HG02571 (cell line): ENCODE results near the gene CHST12.
"Not testable (repeated sequence)": the region's sequence is repeated elsewhere in the genome, so short reads cannot be mapped to it uniquely, and the experiment has no call there.

Source experiments
- ATAC-seq: cut with Tn5 transposase; IDR thresholded peaks from one replicate; pipeline ENCODE4 v1.9.1; 2021; ENCODE audit warnings: mild to moderate bottlenecking, moderate library complexity; ENCODE audit not compliant: unreplicated experiment

CHST12 gene

DNA sequence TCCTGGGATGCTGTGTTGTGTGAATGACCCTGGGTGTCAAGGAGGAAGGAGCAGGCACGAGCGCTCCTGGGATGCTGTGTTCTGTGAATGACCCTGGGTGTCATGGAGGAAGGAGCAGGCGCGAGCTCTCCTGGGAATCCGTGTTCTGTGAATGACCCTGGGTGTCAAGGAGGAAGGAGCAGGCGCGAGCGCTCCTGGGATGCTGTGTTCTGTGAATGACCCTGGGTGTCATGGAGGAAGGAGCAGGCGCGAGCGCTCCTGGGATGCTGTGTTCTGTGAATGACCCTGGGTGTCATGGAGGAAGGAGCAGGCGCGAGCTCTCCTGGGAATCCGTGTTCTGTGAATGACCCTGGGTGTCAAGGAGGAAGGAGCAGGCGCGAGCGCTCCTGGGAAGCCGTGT is 25.9 kb upstream of the CHST12 start:
- not testable (repeated sequence) for ATAC-seq

DNA sequence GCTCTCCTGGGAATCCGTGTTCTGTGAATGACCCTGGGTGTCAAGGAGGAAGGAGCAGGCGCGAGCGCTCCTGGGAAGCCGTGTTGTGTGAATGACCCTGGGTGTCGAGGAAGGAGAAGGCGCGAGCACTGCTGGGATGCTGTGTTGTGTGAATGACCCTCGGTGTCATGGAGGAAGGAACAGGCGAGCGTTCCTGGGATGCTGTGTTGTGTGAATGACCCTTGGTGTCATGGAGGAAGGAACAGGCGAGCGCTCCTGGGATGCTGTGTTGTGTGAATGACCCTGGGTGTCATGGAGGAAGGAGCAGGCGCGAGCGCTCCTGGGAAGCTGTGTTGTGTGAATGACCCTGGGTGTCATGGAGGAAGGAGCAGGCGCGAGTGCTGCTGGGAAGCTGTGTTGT is 25.3 kb upstream of the CHST12 start:
- not testable (repeated sequence) for ATAC-seq

DNA sequence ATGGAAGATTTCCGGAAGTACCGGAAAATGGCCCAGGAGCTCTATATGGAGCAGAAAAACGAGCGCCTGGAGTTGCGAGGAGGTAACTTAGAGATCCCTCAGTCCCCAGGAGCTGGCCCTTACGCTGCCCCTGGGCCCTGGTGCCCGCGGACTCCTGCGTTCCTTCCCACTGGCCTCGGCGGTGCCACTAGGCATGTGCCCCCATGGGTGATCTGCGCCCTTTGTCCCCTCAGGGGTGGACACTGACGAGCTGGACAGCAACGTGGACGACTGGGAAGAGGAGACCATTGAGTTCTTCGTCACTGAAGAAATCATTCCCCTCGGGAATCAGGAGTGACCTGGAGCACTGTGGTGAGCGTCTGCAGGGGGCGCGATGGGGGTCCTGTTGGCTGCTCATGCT is 24.2 kb upstream of the CHST12 start:
- no peak for ATAC-seq

DNA sequence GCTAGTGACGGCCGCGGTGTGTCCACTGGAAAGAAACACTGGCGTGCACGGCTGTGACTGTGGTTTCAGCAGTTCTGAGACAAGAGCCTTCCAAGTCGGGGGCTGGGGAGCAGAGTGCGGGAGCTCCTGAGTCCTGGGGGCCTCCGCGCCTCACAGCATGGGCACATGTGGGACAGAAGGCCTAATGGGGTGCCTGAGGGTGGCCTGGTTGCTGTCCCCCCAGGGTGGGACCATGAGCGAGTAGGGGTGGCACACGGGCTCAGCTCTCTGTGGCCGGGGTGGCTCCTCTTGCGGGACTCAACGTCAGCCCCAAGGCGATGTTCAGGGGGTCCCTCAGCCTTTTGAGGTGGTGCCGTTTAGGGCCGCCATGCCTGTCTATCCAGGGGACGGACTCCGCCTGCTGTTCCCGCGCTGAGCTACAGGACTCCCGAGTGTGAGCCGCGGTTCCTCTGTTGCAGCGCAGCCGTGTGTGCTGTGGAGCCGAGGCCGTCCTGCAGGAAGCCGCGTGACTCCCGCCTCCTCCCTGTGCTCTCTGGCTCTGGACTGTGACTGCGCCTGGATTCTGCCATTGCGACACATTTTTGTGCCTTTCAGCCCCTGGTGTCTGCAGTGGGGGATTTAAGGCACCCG is 23.5 kb upstream of the CHST12 start:
- no peak for ATAC-seq

DNA sequence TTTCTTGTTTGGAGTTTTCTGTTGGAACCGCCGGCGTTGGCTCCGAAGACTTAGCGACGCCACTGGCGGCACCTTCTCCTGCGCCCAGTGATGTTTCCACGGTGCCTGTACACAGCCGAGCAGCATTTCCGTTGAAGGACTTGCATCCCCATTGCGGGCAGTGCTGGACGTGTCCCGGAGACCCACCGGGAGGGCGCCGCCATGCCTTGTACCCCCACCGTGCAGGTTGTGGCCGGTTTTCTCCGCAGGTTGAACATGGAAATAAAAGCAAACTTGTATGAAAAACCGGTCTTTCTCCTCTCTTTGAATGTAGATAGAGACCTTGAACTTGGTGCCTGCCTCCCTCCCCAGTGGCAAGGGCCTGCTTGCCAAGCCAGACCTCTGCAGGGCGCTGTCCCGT is 22.9 kb upstream of the CHST12 start:
- no peak for ATAC-seq

DNA sequence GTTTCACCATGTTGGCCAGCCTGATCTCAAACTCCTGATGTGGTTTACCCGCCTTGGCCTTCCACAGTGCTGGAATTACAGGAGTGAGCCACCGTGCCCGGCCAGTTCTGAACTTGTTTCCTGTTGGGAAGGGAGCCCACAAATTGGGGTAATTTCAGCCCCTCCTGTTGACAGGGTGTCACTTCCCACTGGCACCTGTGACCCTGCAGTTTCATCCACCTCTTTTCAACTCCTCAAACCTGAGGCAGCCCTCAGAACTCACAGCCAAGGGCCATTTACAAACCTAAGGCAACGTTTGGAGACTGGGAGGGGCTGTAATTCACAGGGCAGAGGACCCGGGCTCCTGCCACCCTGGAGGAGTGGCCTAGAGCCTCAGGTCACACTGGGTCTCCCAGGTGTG is 22.2 kb upstream of the CHST12 start:
- ATAC-seq = no peak

DNA sequence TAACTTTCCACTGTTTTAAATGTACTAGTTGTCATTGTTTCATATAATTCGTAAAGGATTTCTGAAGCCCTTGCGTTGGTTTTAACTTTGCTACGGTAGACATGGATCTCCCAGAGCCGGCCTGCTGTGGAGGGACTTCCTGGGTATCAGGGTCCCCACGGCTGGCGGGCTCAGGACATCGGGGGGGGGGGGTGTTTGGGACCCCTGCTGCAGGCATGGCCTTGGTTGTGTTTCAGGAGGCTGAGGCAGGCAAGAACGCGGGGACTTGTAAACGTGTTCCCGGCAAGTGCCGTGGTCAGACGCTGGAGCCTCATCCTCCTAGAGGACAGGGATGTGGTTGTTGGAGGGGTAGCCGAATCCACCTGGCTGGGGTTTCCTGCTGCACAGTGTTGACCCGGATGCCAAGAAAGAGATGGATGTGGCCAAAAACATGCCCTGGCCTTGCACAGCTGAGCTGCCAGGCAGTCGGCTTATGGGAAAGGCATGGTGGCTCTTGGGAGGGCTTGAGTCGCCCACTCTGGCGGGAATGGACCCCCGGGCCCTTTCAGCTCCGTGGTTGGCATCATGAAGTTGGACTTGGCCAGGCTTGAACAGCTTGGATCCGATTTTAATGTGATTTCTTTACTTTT is 21.4 kb upstream of the CHST12 start:
- no peak for ATAC-seq

DNA sequence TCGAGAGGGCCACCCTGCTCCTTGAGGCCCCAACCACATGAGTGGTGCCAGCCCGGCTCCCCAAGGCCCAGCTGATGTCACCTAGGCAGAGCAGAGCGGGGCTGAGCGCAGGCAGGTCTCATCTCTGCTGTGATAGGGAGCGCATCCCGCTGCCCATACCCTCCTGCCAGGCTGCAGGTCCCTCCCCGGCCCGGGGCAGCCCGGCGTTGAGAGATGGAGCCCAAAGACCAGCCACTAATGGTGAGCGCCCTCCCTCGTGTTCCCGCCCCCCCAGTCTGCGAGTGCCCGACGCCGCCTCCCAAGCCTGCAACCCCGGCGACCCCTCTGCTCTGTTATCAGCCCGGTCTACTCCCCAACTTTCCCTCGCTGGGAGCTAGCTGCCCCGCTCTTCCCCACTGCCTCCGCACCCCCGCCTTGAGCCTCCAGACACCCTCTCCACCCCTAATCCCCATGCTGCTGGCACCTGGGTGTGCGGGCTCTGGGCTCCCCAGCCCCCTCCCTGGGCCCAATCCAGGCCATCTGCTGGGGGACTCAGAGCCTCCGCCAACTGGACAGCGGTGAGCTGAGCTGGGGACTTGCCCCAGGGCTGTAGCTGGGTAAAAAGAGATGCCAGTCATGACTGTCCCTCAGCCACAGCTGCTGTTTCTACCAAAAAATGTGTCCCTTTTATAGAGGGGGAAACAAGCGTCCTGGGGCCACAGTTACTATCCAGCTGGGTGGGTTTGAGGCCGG is 19.7 kb upstream of the CHST12 start:
- no peak for ATAC-seq

DNA sequence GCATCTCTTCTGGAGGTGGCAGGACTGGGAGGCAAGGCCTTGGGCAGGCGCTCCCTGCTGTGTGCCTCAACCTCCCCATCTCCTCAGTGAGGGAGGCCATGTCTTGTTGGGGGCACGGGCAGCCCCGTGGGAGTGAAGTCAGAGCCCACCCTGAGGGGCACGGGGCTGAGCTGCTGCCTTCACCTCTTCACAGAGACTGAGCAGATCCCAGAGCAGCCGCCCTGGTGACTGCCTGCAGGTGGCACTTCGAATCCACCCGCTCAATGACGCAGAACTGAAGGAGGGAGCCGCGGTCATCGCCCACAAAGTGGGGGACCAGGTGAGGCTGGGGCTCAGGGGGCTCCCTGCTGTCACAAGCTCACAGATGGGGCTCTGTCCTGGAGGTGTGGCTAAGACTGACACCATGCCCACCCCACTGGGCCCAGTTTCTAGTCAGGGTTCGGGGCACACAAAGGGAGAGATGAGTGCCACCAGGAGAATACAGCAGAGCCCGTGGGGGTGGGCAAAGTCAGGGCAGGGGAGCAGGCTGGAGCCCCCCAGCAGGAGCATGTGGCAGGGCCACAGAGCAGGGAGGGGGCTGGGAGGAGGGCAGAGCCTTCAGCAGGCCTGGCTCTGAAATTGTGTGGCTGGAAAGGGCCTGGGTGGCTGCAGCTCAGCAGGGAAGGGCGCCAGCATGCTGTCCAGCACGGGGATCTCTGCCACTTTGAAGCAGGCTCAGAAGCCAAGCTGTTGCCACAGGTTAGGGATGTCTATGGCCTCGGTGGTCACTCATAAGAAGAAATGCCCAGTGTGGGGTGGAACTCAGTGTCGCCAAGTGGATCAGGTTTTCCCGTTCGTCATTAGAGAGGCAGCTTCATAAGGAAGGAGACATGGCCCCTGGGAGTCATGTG is 18.8 kb upstream of the CHST12 start:
- ATAC-seq = no peak

DNA sequence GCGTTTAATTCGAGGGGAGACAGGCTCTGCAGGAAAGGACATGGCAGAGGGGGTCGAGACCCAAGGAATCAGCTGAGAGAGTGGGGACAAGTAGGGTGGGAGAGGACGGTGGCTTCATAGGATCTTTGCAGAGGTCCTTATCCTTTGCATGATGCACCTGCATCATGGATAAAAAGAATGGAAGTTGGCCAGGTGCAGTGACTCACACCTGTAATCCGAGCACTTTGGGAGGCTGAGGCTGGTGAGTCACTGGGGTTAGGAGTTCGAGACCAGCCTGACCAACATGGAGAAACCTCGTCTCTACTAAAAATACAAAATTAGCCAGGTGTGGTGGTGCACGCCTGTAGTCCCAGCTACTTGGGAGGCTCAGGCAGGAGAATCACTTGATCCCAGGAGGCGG is 17.3 kb upstream of the CHST12 start:
- not testable (repeated sequence) for ATAC-seq

DNA sequence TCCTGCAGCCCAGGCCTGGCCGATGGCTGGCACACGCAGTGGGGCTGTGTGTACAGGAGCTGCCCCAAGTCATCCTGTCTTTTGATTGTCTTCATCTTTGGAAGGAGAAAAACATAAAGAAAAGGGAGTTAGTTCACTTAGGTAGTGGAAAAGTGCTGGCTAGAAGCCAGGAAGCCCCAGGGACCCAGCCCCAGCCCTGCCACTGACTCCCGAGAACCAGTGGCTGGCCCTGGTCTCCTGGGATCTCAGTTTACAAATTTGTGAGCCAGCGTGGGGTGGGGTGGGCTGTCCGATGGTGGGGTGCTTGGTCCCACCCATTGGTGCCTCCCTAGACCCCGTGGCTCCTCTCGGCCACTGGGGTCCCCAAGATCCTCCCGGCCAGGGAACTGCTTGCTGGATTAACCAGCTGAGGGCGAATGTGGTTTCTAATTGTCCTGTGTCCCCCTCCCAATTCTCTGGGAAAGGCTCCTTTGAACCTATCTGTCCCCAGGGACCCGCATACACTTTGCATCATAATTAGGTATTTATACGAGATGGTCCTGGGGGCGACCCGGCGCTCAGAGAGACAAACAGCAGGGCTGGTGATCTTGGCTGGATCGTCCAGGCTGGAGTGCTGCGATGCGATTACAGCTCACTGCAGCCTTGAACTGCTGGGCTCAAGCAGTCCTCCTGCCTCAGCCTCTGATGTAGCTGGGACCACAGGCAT is 16.3 kb upstream of the CHST12 start:
- ATAC-seq = no peak

DNA sequence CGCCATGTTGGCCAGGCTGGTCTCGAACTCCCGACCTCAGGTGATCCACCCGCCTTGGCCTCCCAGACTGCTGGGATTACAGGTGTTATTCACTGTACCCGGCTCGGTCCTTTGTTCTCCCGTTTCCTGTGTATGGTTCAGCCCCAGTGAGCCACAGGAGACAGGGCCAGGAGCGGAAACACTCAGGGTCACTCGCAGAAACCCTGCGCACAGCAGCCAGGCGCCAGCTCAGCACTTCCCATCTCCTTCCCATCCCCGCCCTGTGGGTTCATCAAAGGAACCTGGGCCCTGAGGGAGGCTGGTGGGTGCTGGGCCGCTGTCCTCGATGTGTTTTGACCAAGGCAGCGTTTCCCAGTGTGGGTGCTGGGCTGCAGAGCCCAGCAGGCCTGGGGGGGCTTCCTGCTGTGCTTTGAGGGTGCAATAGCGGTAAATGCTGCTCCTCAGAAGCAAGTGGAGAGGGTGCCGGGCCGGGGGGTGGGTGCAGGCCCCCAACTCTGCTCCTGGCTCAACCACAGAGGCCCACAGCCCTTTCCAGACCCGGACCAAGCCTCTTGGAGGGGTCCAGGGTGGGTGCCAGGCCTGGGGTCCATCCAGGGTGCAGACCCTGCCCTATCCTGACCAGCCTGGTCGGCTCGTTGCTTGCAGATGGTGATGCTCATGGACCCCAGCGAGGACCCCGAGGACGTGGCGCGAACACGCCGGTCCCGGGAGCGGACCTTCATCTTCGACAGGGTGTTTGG is 15.3 kb upstream of the CHST12 start:
- no peak for ATAC-seq

DNA sequence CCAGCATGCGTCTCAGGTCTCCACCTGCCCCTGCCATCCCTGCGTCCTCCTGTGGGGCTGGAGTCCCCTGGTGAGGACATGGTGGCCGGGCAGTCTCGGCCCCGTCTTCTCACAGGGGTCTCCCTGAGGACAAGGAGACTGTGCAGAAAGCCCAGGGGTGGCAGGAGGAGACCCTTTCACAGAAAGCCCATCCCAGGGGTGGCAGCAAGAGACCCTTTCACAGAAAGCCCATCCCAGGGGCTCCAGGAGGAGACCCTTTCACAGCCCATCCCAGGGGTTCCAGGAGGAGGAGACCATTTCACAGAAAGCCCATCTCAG is 14.8 kb upstream of the CHST12 start:
- no peak for ATAC-seq

DNA sequence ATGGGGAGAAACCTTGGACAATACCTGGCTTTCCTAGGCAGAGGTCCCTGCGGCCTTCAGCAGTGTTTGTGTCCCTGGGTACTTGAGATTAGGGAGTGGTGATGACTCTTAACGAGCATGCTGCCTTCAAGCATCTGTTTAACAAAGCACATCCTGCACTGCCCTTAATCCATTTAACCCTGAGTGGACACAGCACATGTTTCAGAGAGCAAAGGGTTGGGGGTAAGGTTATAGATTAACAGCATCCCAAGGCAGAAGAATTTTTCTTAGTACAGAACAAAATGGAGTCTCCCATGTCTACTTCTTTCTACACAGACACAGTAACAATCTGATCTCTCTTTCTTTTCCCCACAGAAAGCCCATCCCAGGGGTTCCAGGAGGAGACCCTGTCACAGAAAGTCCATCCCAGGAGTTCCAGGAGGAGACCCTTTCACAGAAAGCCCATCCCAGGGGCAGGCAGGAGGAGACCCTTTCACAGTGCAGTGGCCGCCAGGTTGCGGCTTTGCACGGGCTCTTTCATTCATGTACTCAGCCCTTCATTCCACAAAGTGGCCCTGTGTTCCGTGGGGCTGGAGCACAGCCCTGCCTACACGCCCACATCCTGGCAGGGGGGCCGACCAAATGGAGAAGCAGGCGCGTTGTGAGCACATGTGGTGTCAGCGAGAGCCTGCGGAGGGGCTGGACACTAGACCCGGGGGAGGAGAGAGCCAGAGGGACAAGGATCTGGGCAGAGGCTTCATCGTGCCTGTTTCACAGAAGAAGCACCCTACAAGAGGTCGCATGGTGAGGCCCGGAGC is 13.2 kb upstream of the CHST12 start:
- ATAC-seq = not testable (repeated sequence)

DNA sequence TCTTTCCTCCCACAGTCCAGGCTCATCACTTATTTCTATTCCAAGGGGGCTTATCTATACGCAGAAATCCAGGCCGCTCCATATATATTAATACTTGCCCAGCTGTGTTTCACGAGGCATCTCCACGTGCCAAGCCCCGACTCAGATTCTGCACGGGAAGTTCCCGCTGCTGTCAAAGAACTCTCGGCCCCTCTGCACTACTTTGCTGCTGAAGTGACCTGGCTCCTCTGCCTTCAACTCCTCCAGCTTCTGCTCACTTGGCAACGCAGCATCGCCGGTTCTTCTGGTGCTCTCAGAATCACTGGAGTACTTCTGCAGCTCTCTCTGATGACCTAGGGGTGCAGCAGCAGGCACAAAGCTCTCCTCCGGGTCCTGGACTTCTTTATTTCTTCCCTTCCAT is 9.7 kb upstream of the CHST12 start:
- no peak for ATAC-seq

DNA sequence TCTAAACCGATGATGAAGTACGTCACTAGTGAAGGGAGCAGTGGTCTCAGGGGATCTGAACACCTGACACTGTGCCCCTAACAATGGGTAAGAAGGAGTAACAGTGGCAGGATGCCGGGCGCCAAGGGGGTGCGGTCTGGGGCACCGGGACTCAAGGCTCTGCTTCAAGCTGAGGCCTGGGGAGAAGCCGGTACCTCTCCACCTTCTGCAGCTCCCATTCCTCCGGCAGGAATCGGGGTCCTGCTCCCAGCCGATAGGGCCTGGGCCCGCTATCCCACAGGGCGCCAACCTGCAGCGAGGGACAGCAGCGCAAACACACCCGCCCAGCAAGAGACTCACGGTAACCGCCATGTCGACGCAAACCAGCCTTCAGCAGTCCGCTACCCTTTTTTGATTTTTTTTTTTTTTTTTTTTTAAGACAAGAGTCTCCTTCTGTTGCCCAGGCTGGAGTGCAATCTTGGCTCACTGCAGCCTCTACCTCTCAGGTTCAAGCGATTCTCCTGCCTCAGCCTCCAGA is 8.8 kb upstream of the CHST12 start:
- no peak for ATAC-seq

DNA sequence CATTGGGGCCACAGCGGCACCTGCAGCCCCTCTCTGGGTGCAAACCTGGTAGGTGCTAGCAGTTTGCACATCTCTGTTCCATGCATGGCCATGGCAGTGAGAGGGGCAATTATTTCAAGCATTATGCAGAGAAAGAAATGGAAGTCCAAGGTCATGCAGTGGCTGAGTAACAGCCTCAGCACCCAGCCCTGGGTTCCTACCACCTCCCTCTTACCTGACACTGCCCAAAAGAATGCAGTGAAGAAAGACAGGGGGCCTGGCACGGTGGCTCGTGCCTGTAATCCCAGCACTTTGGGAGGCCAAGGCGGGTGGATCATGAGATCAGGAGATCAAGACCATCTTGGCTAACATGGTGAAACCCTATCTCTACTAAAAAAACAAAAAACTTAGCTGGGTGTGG is 4.9 kb upstream of the CHST12 start:
- no peak for ATAC-seq

DNA sequence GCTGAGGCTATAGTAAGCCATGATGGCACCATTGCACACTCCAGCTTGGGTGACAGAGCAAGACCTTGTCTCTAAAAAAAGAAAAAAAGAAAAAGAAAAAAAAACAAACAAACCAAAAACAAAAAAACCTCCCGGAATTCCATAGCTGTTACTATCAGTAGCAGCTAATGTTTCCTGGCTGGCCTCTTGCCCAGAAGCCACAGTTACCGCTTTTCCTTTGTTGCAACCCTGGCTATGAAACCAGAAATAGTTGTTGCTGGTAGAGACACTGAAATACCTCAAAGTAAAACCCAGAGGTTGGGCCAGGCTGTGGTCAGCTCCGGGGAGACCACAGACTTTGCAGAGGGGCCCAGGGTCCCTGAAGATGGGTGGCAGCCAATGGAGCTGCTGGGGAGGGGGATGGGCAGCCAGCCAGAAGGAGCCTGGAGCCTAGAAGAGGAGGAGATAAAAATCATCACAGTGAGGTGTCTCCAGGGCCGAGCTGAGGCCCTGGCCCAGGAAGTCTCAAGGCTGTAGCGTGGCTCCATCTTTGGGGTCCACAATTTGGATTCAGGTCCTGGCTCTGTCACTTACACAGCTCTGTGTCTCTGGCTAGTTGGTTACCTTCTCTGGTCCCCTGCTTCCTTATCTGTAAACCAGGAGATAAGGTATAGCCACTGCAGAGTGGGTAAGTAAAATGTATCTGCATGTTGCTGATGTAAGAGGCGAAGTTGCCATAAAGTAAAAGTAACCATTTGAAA is 3.4 kb upstream of the CHST12 start:
- no peak for ATAC-seq

DNA sequence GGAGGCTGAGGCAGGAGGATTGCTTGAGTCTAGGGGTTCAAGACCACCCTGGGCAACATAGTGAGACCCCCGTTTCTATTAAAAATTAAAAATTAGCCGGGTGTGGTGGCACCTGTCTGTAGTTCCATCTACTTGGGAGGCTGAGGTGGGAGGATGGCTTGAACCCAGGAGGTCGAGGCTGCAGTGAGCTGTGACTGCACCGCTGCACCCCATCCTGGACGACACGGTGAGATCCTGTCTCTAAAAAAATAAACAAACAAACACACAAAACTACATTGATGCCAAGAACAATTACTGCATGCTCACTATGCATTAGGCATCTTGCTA is 761 bp upstream of the CHST12 start:
- ATAC-seq = no peak
